Stomach smooth muscle (tissue), 2 donors: ENCODE data around the gene TMEM236.
"Not testable (repeated sequence)": the region's sequence is repeated elsewhere in the genome, so short reads cannot be mapped to it uniquely, and the experiment has no call there.

ENCODE experiments used
- H3K27ac ChIP-seq: one replicate; pipeline ENCODE4 v1.7.0; 2013; ENCODE audit warnings: mild to moderate bottlenecking, low read length, inconsistent platforms
- H3K27me3 ChIP-seq, 2 donors: one replicate each; pipeline ENCODE4 v1.7.0; 2013; ENCODE audit warnings: low read length in 2 of 2; ENCODE audit not compliant: insufficient read depth in 2 of 2, control insufficient read depth in 1 of 2
- H3K36me3 ChIP-seq, 2 donors: one replicate each; pipeline ENCODE4 v1.7.0; 2013; ENCODE audit warnings: low read length in 2 of 2; ENCODE audit not compliant: control insufficient read depth in 2 of 2, insufficient read depth in 2 of 2
- H3K4me1 ChIP-seq: one replicate; pipeline ENCODE4 v1.7.0; 2013; ENCODE audit warnings: low read length; ENCODE audit not compliant: control insufficient read depth, insufficient read depth
- H3K4me3 ChIP-seq, 2 donors: one replicate each; pipeline ENCODE4 v1.7.0; 2013; ENCODE audit warnings: low read length in 2 of 2
- H3K9ac ChIP-seq, 2 donors: one replicate each; pipeline ENCODE4 v1.7.0; 2013; ENCODE audit warnings: low read length in 2 of 2, mild to moderate bottlenecking in 1 of 2
- H3K9me3 ChIP-seq, 2 donors: one replicate each; pipeline ENCODE4 v1.7.0; 2013; ENCODE audit warnings: low read length in 2 of 2; ENCODE audit not compliant: control insufficient read depth in 2 of 2
- donor health status: healthy.
- donor health status: Pancreatic carcinoma.

Gene TMEM236

GRCh38 chr10:17751781-17752445, at the start of gene TMEM236:
Gene TMEM236 (plus strand): TSS chr10:17752201. CDS start chr10:17752296, 95 bp downstream.
- Histone ChIP-seq H3K4me1 (no peaks in the 10 kb centered on the region), H3K4me3 (no peak within 1 kb of the TSS), H3K9me3 (no peaks in the 10 kb centered on the region), H3K36me3 (no peaks in the 10 kb centered on the region), H3K9ac (no peak within 1 kb of the TSS), H3K27me3 (no peaks in the 10 kb centered on the region), H3K27ac (no peak within 1 kb of the TSS)

DNA sequence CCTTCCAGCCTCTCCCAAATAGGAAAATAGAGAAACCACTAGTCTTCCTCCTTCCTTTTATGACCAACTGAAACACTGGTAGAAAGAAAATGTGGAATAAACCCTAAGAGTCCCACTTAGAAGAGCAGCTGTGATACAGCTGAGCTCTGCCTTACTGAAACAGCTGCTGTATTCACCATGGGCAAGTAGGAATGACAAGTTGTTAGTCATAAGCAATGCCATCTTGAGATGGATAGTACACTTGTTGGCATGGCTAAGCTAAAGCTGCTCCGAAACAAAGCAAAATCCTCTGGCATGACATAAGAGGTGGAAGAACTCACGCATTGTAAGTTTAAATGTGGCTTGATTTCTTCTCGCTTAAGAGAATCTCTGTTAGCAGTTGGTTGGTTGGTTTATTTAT, 48.3 kb upstream of the TMEM236 start:
- H3K9me3 ChIP-seq: no peaks in the 10 kb centered on the region
- peaks cover 3 to 6% of the 10 kb centered on the region in 2 donors for H3K36me3 ChIP-seq
- no peak overlapping the region for H3K4me3 ChIP-seq
- no peaks in the 10 kb centered on the region for H3K4me1 ChIP-seq
- no peaks in the 10 kb centered on the region for H3K27me3 ChIP-seq
- no peak overlapping the region for H3K27ac ChIP-seq
- no peak overlapping the region for H3K9ac ChIP-seq

DNA sequence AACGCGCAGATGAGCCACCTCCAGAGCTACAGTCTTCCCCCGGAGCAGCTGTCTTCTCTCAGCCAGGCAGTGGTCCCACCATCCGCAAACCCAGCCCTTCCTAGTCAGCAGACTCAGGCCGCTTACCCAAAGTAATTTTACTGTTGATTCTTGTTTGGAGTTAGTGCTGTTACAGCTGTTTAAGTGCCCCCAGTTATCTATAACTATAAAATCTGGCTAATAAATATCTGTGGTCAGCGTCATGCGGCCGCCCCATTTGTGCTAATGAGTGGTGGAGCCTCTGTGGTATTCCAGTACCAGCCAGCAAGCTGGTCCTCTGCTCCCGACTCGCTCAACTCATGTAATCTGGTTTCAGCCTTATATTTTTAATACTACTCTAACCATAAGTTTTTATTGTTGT, 43.2 kb upstream of the TMEM236 start:
- Histone ChIP-seq H3K9me3 (no peaks in the 10 kb centered on the region), H3K27ac (no peak overlapping the region), H3K4me1 (no peaks in the 10 kb centered on the region), H3K27me3 (no peaks in the 10 kb centered on the region), H3K9ac (no peak overlapping the region), H3K4me3 (no peak overlapping the region), H3K36me3 (peaks cover 10 to 16% of the 10 kb centered on the region in 2 donors)

DNA sequence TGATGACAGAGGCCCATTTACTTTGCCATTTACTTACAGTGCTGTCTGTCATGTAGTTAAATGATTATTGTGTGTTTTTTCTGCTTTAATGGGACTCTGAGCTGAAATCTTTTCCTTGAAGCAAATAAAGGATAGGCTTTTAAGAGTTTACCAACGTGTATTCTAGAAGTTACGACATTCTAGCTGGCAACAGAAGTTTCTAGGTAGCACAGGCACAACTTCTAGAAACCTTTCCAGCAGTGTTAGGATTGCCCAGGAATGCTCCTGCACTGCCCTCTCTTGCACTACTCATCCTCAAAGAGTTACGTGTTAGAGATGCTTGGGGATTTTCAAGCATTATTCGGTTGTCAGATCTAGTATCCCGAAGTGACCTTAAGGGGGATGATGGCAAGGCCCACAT, 42.5 kb upstream of the TMEM236 start:
- no peak overlapping the region for H3K27ac ChIP-seq
- no peak overlapping the region for H3K4me3 ChIP-seq
- H3K36me3 ChIP-seq: peaks cover 16 to 22% of the 10 kb centered on the region in 2 donors
- H3K9me3 ChIP-seq: no peaks in the 10 kb centered on the region
- H3K9ac ChIP-seq: no peak overlapping the region
- no peaks in the 10 kb centered on the region for H3K4me1 ChIP-seq
- no peaks in the 10 kb centered on the region for H3K27me3 ChIP-seq

GRCh38 chr10:17710181-17710580, 41.8 kb upstream of the TMEM236 start:
- Histone ChIP-seq H3K9me3 (no peaks in the 10 kb centered on the region), H3K27ac (no peak overlapping the region), H3K36me3 (peaks cover 23 to 25% of the 10 kb centered on the region in 2 donors), H3K27me3 (no peaks in the 10 kb centered on the region), H3K9ac (no peak overlapping the region), H3K4me1 (no peaks in the 10 kb centered on the region), H3K4me3 (no peak overlapping the region)

GRCh38 chr10:17712053-17712452, 39.9 kb upstream of the TMEM236 start:
- Histone ChIP-seq H3K9ac (no peak overlapping the region), H3K27ac (no peak overlapping the region), H3K36me3 (peaks cover 22 to 25% of the 10 kb centered on the region in 2 donors), H3K9me3 (no peaks in the 10 kb centered on the region), H3K4me1 (no peaks in the 10 kb centered on the region), H3K27me3 (no peaks in the 10 kb centered on the region), H3K4me3 (no peak overlapping the region)

DNA sequence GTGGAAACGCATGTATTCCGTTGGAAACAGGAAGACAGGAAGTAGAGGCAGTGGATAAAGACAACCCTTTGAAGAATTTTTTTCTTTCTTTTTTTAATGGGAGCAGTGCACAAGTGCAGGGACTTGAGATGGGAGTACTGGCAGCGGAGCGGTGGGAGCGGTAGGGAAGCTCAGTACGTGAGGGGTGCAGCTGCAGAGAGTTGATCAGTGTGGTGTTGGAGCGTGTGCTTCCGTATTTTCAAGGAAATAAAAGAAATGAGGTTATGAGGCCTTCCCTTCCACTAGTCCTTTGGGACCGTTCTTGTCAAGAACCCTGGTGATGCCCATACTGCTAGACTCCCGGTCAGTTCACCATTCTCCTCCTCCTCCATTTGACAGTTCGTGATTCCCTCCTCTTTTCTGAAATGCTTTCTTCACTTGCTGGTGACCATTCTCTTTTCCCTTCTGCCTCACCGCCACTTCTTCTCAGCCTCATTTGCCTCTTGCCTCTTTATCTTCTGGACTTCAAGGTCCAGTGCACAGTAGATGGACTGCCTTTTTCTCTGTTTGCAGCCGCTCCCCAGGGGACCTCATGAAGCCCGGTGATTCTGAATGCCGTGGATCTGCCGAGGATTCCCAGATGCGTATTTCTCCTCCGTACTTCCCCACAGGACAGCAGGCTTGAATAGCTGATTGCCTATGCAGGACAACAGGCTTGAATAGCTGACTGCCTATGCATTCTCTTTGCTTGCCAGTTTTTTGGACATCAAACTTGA, 39.1 kb upstream of the TMEM236 start:
- Histone ChIP-seq H3K27ac (no peak overlapping the region), H3K9ac (no peak overlapping the region), H3K4me3 (peak overlapping the region; percentile 34 to 50)

GRCh38 chr10:17713758-17714157, 38.2 kb upstream of the TMEM236 start:
- H3K27ac ChIP-seq: no peak overlapping the region
- H3K9me3 ChIP-seq: no peaks in the 10 kb centered on the region
- no peaks in the 10 kb centered on the region for H3K27me3 ChIP-seq
- no peak overlapping the region for H3K9ac ChIP-seq
- H3K36me3 ChIP-seq: peaks cover 21 to 30% of the 10 kb centered on the region in 2 donors
- H3K4me1 ChIP-seq: no peaks in the 10 kb centered on the region
- H3K4me3 ChIP-seq: no peak overlapping the region

More for the DNA sequence above, 39.1 kb upstream of the TMEM236 start:
- H3K27me3 ChIP-seq: no peaks in the 10 kb centered on the region
- peaks cover 22 to 30% of the 10 kb centered on the region in 2 donors for H3K36me3 ChIP-seq
- H3K9me3 ChIP-seq: no peaks in the 10 kb centered on the region
- H3K4me1 ChIP-seq: no peaks in the 10 kb centered on the region

- H3K27me3 ChIP-seq: no peaks in the 10 kb centered on the region
- no peak overlapping the region for H3K4me3 ChIP-seq
- H3K9ac ChIP-seq: no peak overlapping the region
- H3K4me1 ChIP-seq: no peaks in the 10 kb centered on the region
- peaks cover 16 to 27% of the 10 kb centered on the region in 2 donors for H3K36me3 ChIP-seq
- H3K9me3 ChIP-seq: no peaks in the 10 kb centered on the region
- H3K27ac ChIP-seq: no peak overlapping the region
These were observed 35.8 kb upstream of the TMEM236 start for GRCh38 chr10:17716161-17716560.

DNA sequence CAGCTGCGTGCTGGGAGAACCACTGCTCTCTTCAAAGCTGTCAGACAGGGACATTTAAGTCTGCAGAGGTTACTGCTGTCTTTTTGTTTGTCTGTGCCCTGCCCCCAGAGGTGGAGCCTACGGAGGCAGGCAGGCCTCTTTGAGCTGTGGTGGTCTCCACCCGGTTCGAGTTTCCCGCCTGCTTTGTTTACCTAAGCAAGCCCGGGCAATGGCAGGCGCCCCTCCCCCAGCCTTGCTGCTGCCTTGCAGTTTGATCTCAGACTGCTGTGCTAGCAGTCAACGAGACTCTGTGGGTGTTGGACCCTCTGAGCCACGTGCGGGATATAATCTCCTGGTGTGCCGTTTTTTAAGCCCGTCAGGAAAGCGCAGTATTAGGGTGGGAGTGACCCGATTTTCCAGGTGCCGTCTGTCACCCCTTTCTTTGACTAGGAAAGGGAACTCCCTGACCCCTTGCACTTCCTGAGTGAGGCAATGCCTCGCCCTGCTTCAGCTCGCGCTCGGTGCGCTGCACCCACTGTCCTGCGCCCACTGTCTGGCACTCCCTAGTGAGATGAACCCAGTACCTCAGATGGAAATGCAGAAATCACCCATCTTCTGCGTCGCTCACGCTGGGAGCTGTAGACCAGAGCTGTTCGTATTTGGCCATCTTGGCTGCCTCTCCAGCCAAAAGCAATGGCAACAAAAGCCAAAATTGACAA, 29.5 kb upstream of the TMEM236 start:
- not testable (repeated sequence) for H3K27ac ChIP-seq, H3K4me1 ChIP-seq, H3K27me3 ChIP-seq, H3K9ac ChIP-seq, H3K36me3 ChIP-seq, H3K4me3 ChIP-seq, H3K9me3 ChIP-seq
